Measurements from ENCODE around the gene CXADR.
"Not testable (repeated sequence)": the region's sequence is repeated elsewhere in the genome, so short reads cannot be mapped to it uniquely, and the experiment has no call there.

The CXADR gene

DNA sequence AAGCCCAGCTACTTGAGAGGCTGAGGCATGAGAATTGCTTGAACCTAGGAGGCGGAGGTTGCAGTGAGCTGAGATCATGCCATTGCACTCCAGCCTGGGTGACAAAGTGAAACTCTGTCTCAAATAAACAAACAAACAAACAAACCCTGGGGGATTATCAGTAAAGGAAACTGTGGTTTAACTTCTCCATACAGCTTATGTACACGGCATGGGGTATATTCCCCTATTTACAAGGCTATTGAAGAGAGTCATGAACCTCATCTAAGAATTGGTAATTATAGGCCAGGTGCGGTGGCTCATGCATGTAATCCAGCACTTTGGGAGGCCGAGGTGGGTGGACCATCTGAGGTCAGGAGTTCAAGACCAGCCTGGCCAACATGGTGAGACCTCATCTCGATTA is 9.9 kb upstream of the CXADR start:
- DNase-seq (ENCODE audit: low read depth in 2 of 2), result not testable (repeated sequence)

DNA sequence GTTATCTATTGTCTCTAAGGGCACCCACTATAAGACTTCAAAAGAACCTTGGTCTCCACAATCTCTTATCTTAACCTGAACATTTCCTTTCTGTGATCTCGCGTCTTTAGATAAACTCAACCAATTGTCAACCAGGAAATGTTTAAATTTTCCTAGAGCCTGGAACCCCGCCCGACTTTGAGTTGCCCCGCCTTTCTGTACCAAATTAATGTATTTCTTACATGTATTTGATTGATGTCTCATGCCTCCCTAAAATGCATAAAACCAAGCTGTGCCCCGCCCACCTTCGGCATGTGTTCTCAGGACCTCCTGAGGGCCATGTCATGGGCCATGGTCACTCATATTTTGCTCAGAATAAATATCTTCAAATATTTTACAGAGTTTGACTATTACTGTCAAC is 5.9 kb upstream of the CXADR start:
- DNase-seq (ENCODE audit: low read depth in 2 of 2), result no peak

DNA sequence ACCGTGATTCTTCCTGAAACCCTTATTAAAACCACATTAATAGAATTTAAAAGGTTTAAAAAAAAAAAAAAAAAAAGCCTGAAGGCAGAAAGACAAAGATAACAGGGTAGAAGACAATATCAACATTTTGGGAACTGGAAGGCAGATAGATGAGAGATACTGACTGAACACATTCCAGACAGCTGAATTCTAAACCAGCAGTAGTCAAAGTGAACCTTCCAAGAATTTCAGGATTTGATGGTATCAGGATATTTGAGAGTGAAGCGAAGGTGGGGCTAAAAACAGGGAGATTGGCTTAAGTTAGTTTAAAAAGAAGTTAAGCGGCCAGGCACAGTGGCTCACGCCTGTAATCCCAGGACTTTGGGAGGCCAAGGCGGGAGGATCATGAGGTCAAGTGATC is 5.3 kb upstream of the CXADR start:
- no peak for DNase-seq (ENCODE audit: low read depth in 2 of 2)

DNA sequence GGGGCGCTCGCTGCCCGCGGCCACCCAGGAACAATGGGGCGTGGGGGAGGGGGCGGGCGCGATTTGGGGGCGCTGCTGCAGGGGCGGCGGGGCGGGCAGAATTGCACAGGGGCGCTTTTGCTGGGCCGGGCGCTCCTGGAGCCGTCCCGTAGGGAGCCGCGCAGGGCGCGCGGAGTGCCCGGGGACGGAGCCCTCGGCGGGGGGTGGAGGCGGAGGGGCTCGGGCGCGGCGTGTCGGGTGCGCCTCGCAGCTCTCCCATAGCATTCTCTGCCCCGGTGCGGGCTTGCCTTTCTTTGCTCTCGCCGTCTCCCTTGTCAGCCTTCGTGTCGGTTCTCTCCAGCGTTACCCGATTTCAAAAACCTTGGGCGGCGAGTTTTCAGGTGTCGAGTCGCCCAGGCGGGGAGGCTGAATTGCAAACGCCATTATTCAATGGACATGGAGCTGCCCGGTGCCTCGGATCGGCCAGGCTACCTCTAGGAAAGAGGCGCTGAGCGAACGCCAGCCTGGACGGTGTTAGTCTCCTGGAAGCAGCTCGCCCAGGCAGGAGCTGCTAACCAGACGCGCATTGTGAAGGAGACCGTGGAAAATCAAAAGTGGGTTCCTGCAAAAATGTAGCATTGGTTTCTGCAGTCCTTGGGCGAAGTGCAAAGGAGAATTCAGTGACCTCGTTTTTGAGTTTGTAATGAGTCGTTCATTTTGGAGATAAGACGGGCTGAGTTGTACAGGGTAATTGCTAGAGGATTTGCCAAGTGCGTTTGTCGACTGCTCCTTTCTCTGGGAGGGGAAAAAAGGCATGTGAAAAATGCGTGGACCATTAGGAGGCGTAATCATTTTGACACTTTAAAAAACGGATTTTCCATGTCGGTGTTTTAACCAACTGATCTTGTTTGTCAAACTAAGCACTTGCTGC is 626 bp downstream of the CXADR start:
- DNase-seq (ENCODE audit: low read depth in 2 of 2), result peak in 1 of 2 donors; percentile 4

DNA sequence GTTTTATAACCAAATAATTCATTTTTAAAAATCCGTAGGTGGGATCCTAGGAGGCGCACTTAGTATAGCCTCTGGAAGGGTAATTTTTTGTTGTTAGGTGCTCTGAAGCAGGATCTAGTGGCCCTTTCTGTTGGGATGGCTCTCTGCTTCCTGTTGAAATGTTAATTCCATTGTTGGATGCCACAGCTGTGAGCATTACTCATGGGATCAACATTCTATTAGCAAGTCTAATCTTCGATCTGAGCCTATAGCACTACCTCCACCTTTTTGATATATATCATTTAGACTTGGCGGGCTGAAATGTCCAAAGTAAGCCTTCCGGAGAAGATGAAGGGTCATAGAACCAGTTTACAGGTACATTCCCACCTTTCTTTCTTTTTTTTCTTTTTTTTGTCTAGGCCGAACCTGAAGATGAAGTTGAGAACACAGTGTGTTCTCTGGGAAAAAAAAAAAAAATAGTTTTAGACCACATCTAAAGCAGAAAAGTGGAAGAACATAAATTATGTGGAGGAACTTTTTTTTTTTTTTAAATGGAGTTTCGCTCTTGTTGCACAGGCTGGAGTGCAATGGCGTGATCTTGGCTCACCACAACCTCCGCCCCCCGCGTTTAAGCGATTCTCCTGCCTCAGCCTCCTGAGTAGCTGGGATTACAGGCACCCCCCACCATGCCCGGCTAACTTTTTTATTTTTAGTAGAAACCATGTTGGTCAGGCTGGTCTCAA is 1.4 kb downstream of the CXADR start:
- DNase-seq (ENCODE audit: low read depth in 2 of 2), result no peak

DNA sequence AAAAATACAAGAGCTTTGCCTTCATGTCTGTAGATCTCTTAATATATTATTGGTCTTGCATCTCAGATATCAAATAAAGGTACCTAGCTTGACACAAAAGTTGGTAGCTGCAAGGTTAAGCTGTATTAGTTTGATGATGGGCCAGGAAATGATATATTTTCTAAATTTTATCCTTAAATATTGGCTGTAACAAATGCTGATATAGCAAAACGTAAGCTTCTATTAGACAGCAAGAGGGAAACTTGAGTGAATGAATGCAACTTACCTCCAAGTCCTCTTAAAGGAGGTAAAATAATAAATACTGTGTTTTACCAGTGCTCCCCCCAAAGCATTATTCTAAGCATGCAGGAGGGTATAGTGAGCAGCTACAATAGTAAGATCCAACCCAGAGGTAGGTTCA is 4.2 kb downstream of the CXADR start:
- DNase-seq (ENCODE audit: low read depth in 2 of 2), result not testable (repeated sequence)

DNA sequence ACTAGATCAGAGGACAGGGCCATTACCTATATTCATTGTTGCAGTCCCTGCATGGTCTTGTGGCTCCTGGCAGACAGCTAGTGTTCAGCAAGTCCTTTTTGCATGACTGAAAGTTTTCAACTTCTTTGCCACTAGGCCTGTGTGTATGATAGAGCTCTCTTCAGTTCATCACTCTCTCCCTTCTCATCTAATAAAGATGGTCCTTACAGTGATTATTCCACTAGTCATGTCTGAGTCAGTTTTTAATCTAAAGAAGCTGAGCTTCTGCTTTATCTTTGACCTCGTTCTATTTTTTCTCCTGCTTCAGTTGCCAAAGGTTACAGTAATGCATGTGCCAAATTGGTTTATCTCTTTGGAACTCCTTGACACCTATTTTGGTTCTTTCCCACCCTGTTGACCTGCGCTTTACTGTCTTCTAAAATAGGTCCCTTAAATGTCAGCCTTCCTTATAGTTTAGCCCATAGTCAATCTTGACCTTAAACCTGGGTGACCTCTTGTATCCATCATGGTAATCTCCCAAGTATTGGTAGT is 6.4 kb downstream of the CXADR start:
- DNase-seq (ENCODE audit: low read depth in 2 of 2), result no peak

DNA sequence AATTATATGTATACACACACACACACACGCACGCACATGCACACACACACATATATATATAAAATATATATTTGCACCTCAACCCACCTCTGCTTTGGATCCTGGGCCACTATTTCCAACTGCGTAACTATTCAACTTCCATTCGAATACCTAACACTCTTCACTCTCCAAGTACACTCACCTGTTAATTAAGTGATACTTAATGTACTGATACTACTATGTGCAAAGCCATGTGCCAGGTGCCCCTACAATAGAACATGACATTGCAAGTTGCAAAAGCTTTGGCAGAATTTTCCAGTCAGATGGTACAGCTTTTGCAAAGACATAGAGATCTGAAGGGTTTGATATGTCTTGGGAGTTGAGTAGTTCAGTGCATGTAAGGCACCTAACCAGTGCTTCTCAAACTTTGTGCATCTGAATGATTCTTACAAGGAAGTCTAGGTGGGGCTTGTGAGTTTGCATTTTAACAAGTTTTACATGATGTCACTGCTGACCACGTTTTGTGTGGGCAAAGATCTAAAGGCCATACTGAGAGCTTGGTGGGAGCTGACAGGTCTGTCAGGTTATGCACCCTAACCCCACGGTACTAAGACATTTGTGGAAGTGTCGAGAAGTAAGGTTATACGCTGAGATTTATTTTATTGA is 7.2 kb downstream of the CXADR start:
- DNase-seq (ENCODE audit: low read depth in 2 of 2), result no peak

DNA sequence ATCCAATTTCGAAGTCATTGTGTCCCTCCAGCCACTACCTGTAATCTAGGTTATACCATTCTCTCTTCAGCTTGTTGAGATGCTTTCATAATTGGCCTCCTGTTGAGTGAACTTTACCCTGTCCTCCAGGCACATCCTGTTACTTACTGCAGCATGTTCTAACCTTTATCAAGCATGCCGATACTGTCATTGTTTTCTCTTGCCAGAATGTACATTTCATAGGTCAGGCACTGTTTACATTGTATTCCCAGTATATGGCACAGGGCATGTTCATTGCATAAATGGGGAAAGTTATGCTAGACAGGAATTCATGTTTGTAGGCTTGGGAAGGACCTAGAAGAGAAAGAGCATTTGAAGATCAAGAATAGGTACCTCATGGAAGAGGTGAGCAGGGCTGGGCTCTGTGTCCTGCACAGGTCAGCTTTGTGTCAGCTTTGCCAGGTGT is 10.2 kb downstream of the CXADR start:
- no peak for DNase-seq (ENCODE audit: low read depth in 2 of 2)

DNA sequence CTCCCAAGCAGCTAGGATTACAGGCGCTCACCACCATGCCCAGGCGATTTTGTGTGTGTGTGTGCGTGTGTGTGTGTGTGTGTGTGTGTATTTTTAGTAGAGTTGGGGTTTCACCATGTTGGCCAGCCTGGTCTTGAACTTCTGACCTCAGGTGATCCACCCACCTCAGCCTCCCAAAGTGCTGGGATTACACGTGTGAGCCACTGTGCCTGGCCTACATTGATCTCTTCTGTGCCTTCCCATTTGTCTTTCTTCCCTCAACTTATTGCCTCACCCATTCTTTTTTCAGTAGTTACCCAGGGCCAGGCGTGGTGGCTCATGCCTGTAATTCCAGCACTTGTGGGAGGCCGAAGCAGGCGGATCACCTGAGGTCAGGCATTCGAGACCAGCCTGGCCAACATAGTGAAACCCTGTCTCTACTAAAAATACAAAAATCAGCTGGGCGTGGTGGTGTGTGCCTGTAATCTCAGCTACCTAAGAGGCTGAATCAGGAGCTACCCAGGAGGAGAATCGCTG is 11.2 kb downstream of the CXADR start:
- DNase-seq (ENCODE audit: low read depth in 2 of 2), result not testable (repeated sequence)

DNA sequence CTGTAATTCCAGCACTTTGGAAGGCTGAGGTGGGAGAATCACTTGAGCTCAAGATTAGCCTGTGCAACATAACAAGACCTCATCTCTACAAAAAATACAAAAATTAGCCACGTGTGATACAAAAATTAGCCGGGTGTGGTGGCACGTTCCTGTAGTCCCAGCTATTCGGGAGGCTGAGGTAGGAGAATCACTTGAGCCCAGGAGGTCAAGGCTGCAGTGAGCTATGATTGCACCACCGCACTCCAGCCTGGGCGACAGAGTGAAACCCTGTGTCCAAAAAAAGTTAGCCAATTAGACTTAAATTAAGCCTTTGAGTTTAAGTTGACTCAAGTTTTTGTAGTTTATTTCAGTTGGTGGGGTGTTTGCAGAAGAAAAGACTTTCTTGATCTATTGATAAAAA is 11.8 kb downstream of the CXADR start:
- no peak for DNase-seq (ENCODE audit: low read depth in 2 of 2)

DNA sequence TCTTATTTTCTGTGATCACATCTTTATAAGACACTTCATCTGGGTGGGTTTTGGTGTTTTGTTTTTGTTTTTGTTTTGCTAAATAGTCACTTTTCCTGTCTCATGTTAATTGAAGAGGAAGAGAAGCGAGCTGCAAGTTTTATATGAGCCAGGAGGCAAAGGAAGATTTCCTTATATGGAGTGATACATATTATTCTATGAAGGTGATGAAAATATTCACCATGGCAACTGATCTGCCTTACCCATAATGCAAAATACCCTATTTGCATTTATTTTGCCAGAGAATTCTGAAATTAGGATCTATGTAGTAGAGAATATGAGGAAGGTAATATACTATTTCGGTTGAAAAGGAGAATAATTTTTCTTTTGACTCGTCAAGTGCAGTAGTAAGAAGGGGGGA is 13.9 kb downstream of the CXADR start:
- no peak for DNase-seq (ENCODE audit: low read depth in 2 of 2)

DNA sequence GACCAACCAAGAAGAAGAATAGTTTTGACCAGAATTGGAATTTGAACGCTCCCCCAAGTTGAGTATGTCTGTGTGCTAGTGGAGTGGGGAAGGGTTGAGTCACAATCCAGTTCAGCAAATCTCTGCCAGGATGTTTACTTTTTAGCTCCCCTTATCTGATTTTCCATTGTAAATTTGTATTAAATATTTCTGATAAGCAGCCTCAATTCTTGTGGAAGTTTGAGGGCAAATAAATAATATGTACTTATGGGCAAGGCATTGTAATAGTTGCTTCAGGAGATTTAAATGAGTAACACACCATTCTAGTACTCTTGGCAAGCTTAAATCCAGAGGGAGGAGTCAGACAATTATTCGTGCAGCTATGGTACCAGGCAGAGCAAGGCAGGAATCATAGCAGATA is 14.4 kb downstream of the CXADR start:
- no peak for DNase-seq (ENCODE audit: low read depth in 2 of 2)

DNA sequence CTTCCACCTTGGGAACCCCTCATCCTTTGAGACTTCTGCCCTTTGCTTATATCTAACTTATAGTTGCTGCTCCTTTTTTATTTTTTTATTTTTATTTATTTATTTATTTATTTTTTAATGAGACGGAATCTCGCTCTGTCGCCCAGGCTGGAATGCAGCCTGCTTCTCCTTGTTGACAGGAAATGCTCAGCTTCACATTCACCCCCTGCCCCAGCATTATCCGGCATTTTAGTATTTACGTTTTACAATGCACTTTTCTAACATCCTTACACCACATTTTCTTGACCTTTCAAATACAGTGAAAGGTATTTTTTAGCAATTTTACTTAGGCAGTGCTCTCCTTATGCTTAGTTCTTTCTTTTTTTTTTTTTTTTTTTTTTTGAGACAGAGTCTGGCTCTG is 14.9 kb downstream of the CXADR start:
- DNase-seq (ENCODE audit: low read depth in 2 of 2), result no peak

DNA sequence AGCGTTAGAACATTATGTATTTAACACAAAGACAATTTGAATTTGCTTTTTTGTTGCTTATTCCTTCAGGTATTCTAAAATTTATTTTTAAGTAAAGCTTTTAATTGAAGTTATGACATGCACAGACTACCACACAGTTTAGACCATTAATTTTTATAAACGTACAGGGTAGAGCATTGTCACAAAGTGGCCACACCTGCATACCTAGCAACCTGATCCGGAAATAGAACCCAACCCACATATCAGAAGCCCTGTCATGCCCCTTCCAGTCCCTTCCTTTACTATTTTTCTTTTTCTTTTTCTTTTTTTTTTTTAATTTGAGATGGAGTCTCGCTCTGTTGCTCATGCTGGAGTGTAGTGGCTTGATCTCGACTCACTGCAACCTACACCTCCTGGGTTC is 16.8 kb downstream of the CXADR start:
- DNase-seq (ENCODE audit: low read depth in 2 of 2), result no peak

DNA sequence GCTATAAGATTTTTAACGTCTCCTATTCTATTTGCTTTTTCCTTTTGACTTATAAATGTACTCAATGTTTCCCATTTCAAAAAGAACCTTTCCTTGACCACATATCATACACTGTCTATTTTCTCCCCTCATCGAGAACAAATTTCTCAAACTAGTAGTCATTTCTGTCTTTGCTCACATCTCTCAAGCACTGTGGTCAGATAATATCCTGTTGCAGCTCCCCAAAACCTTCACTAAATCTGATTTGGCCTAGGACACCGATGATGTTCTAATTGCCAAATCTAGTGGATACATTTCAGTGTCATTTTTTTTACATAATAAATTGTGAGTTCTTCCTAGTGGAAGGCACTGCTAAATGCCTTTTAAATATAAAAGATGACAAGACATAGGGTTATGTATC is 19.4 kb downstream of the CXADR start:
- no peak for DNase-seq (ENCODE audit: low read depth in 2 of 2)

DNA sequence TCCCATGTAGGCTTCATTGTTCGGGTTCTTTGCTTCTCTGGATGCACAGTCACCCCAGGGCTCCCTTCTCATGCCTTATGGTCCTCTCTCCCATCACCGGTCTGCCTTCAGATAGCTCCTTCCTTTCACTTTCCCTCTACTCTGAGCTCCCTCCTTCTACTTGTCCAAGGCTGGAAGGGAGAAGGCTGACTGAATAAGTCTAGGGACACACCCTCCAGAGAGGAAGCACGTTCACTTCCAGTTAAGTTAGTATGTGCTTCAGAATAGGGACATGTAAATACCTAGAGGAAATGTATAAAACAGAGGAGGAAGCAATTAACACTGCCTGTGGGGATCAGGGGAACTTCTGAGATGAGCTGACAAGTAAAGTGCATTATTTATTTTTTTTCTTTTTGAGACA is 23.5 kb downstream of the CXADR start:
- no peak for DNase-seq (ENCODE audit: low read depth in 2 of 2)

DNA sequence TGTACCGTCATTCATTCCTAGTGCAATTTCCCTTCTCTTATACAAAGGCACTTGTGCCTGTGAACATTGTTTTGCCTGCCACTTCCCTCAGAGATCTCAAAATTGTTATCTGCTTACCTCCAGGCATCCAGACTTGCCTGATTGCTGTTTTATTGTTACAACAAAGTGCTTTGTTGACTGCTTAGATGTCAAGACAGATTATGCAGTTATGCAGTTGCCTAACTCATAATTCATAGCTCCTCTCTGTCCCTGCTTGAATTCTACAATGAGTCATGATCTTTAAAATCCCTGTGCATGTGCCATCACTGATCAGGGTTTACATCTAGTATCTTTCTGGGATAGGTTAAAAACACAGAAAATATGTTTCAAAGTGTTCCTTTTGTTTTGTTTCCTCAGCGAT is 24.5 kb downstream of the CXADR start:
- DNase-seq (ENCODE audit: low read depth in 2 of 2), result no peak

DNA sequence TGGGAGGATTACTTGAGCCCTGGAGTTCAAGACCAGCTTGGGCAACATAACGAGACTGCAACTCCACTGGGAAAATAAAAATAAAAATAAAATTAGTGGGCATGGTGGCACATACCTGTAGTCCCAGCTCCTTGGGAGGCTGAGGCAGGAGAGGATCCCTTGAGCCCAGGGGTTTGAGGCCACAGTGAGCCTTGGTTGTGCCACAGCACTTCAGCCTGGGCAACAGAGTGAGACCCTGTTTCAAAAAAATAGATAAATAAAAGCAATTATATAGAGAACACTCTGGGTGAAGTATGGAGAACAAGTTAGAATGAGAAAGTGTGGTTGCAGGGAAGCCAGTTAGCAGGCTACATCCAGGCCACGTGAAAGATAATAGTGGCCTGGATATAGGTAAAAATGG is 25.7 kb downstream of the CXADR start:
- no peak for DNase-seq (ENCODE audit: low read depth in 2 of 2)

DNA sequence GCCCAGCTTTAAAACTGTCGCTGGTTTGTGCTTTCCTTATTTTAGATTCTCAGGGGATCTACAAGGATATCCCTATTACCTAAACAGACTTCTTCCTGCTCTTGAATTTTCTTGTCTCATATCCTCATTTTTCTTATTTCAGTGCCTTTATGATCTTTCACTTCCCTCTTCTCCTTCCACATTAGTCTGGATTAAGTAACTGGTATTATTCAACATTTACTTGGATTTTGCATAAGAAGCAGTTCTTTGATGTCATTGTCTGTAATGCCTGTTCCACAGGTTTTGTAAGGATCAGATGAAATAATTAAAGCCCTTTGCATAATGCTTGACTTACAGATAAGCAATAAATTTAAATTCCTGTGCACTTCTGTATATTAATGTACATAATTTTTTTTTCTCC is 26.5 kb downstream of the CXADR start:
- no peak for DNase-seq (ENCODE audit: low read depth in 2 of 2)

DNA sequence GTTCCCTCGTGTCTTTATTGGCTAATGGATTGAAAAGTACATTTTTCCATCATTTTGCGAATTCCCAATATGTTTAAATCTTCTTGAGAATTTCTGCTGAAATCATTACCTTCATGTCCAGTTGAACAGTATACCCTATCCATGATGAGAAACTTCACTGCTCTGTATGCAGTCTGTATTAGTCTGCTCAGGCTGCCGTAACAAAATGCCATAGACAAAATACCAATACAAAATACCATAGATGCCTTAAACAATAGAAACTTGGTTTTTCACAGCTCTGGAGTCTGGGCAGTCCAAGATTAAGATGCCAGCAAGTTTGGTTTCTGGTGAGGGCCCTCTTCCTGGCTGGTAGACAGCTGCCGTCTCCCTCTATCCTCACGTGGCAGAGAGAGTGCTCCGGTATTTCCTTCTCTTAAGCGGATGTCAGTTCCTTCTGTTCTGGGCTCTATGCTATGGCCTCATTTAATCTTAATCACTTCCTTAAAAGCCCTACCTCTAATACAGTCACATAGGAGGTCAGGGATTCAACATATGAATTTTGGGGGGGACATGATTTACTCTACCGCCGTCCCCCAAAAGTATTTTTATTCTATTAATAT is 27.0 kb downstream of the CXADR start:
- no peak for DNase-seq (ENCODE audit: low read depth in 2 of 2)

DNA sequence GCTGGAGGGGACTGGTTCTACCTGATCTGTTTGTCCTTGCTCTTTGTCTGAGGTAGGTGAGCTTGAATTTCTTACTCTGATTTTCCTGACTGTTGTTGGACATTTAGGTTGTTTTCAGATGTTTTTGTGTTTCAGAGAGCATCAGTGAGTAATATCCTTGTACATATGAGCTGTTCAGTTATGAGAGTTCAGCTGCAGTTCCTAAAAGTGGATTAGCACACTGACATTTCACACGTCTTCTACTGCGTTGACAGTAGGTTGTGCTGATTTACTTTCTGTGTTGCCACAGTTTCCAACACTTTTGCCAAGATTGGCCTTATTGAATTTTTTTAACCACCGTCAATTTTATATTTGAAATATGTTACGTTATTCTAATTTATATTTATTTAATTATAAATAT is 27.7 kb downstream of the CXADR start:
- DNase-seq (ENCODE audit: low read depth in 2 of 2), result no peak

Data from stimulated activated CD8-positive, alpha-beta memory T cell treated with anti-CD3 and anti-CD28 coated beads, Interleukin-2, amount 100 ng/mL, for 48 hours (primary cell).